DOHH2 (cell line): ENCODE results near the gene CPNE8.

Source experiments
- EZH2phosphoT487 ChIP-seq: fragments of 200-600 bp; sonication (generic); IDR thresholded peaks from 2 replicates; pipeline ENCODE4 v1.6.1; 2017; ENCODE audit warnings: borderline replicate concordance, mild to moderate bottlenecking, antibody characterized with exemption, low read length, moderate library complexity, mixed read lengths
- TF ChIP-seq, protein P1 (sequence below): fragments of 200-600 bp; sonication (generic); IDR thresholded peaks from one replicate; pipeline ENCODE4 v1.5.1; 2014; ENCODE audit warnings: antibody characterized with exemption, mild to moderate bottlenecking, low read depth, low read length; ENCODE audit not compliant: poor library complexity, severe bottlenecking

DNA sequence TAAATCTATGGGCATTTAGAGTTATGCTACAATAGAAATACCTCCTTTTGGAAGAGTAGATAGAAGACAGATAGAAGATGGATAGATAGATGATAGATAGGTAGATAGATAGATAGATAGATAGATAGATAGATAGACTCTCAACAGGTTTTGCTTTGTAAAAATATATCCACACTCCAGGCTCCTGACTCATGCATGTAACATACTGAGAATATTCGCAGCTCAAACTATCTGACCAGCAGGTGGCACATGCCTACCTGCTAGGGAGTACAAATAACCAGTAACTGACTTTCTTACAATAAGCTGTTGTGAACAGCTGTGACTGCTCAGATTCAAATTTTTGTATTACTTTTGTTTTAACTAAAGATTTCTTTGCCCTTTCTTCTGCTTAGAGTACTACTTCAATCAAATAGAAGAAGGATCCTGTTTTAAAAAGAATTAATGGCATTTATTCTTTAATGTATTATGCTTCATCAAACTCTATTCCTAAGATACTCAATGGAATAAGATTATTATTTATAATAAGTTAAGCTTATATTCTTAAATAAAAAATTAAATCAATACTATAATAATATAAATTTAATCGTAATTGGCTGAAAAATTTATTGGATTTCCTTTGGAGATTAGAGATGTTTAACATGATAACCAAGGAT lies 15.8 kb upstream of the CPNE8 start:
- TF ChIP-seq, protein P1, sequence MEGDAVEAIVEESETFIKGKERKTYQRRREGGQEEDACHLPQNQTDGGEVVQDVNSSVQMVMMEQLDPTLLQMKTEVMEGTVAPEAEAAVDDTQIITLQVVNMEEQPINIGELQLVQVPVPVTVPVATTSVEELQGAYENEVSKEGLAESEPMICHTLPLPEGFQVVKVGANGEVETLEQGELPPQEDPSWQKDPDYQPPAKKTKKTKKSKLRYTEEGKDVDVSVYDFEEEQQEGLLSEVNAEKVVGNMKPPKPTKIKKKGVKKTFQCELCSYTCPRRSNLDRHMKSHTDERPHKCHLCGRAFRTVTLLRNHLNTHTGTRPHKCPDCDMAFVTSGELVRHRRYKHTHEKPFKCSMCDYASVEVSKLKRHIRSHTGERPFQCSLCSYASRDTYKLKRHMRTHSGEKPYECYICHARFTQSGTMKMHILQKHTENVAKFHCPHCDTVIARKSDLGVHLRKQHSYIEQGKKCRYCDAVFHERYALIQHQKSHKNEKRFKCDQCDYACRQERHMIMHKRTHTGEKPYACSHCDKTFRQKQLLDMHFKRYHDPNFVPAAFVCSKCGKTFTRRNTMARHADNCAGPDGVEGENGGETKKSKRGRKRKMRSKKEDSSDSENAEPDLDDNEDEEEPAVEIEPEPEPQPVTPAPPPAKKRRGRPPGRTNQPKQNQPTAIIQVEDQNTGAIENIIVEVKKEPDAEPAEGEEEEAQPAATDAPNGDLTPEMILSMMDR, result peak; percentile 55
- TF ChIP-seq EZH2phosphoT487, result no peak
